Stimulated activated CD4-positive, alpha-beta T cell treated with anti-CD3 and anti-CD28 coated beads, TNF-alpha, amount 100 ng/mL, for 24 hours (primary cell): ENCODE results near the gene ATF7.

ENCODE experiments used
- DNase-seq, 3 experiments: peaks; one replicate each; pipeline ENCODE4 v3.0.0-alpha.2; 2020; ENCODE audit warnings: low read depth in 3 of 3

Gene ATF7

GRCh38 chr12:53596920-53597363, 29.2 kb downstream of the ATF7 start:
- no peak for DNase-seq

GRCh38 chr12:53594897-53595615, 31.1 kb downstream of the ATF7 start:
- DNase-seq = no peak

- no peak for DNase-seq
Measured at GRCh38 chr12:53593707-53594106, 32.5 kb downstream of the ATF7 start.

- DNase-seq = no peak
Measured at GRCh38 chr12:53593031-53593430, 33.2 kb downstream of the ATF7 start.

DNA sequence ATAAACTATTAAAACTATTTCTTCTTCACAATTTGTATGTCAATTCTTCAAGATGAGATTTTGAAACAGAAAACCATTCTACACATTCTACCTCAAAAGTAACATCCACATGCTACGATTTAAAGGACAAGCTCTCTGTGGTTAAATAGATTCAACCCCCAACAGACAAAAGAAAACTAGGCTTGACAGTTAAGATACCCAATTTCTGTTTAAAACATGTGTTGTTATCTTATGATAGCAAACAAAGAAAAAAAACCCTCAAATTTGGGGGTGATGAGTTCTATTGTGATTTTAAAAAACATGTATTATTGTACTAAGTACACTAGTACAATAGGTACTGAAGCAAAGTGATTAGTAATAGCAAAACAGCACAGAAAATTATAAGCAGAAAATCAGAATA, 33.8 kb downstream of the ATF7 start:
- no peak for DNase-seq

DNA sequence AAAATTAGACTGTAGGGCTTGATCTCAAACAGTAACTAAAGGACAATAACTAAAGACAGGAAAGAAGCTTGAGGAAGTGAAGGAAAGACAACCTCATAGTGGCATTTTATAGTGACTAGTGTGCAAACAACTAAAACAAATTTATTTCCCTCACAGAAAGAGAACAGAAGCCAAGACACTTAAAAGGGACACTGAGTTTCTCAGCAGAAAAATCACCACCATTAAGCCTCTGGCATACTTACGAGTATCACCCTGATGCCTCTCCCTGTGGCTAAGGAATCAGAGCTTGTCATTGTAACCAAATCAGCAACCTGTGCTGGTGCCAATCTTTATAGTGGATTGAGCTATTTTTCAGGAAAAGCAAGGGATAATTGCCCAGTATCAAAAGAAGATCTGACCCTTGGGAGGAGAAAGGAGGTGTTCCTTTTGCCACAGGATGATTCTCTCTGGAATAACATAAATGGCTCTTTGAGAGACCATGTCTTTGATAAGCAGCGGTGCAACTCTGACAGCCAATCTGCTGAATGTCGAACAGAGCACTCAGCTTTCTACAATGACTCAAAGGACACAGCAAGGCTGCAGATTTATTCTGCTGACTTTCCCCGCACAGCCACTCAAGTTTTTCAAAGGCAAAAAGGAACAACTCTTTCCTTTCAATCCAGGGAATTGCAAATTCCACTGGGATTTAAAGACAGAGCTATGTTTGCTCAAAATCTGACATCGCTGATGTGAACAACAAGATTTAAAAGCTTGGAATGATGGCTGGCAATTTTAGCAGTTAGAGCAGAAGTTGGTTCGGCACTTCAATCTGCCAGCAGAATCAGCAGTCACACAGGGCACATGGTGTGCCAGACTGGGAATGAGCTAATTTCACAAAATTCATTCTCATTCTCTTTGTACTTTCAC, 34.6 kb downstream of the ATF7 start:
- no peak for DNase-seq

GRCh38 chr12:53590652-53591051, 35.5 kb downstream of the ATF7 start:
- no peak for DNase-seq

DNA sequence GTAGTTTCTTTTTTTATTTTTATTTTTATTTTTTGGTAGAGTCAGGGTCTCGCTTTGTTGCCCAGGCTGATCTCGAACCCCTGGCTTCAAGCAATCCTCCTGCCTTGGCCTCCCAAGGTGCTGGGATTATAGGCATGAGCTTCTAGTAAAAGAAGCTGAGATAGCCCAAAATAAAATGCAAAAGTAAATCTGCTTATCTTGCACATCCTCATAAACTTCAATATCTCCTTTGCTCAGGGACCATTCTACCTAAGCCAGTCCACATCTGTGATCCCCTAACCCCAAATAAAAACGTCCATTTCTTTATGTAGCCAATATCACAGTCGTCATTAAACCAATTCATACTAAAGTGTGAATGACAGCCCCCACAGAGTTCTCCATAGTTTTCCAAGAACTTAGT, 36.3 kb downstream of the ATF7 start:
- no peak for DNase-seq

DNA sequence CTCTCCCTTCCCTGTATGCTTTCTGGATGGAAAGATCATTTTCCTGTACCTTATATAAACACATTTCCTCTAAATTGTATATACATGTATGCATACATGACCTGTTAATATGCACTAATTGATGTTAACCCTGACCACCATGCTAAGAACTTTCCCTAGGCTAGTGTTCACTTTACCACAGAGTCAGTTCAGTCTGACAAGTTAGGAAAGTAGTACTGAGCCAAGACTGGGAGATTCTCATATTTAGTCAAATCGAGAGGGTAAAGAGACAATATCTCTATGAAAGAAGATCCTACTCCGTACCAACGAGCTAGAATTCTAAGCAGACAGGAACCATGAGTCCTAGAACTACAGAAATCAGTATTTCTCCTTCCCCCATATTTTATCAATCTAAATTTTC, 36.8 kb downstream of the ATF7 start:
- DNase-seq = no peak

GRCh38 chr12:53588123-53588522, 38.1 kb downstream of the ATF7 start:
- DNase-seq = no peak

DNA sequence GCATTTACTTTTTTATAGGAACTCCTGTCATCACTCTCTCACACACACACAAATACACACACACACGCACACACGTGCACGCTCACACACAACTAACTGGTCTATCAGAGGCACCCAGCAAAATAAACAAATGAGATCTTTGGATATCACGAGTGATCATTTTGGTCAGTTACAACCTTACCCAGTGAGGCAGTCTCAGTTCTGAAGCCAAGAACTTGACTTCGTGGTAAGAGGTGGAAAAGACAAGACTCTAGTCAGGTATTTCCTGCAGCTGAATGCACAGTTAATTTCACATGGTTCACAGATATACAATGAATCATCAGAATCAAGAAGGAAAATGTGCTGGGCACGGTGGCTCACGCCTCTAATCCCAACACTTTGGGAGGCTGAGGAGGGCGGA, 39.4 kb downstream of the ATF7 start:
- DNase-seq = no peak

- no peak for DNase-seq
Measured at GRCh38 chr12:53585448-53586125, 40.6 kb downstream of the ATF7 start.

- no peak for DNase-seq
Measured at GRCh38 chr12:53579545-53579955, 46.6 kb downstream of the ATF7 start.

GRCh38 chr12:53578783-53579182, 47.4 kb downstream of the ATF7 start:
- no peak for DNase-seq

DNA sequence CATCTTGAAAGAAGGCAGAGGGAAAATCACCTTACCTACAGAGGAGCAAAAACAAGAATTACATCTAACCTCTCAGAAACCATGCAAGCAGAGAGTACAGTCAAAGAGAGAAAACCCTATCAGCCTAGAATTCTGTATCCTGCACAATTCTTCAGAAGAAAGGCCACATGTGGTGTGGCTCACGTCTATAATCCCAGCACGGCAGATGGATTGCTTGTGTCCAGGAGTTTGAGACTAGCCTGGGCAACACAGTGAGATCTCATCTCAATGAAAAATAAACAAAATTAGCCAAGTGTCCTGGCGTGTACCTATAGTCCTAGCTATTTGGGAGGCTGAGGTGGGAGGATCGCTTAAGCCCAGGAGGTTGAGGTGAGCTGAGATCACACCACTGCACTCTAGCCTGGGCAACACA, 48.2 kb downstream of the ATF7 start:
- DNase-seq = no peak

- no peak for DNase-seq
Measured at GRCh38 chr12:53575502-53576249, 50.5 kb downstream of the ATF7 start.

- DNase-seq = no peak
Measured at GRCh38 chr12:53572134-53572758, 53.9 kb downstream of the ATF7 start.

- DNase-seq = no peak
Measured at GRCh38 chr12:53571295-53571694, 54.9 kb downstream of the ATF7 start.

- no peak for DNase-seq
Measured at GRCh38 chr12:53568809-53569557, 57.2 kb downstream of the ATF7 start.
